Activated CD8-positive, alpha-beta T cell treated with anti-CD3 and anti-CD28 coated beads for 36 hours (primary cell): ENCODE measurements around the gene FAAH. TPM values are rescaled to one million over a fixed set of nuclear protein-coding genes. Genes with fewer than 3 reads are reported as not detected.
A peak's percentile ranks its signal among the peaks of the same experiment; 100 is the strongest.

Experiments
- ATAC-seq: fragments of 200-7000 bp; cut with Tn5 transposase; one replicate; pipeline ENCODE4 v1.10.0; 2021; ENCODE audit warnings: mild to moderate bottlenecking, moderate library complexity
- CTCF ChIA-PET: fragments of 350-600 bp; sonication (Branson Sonifier 250); formaldehyde crosslinking; loops from one replicate; lab custom pipeline; 2021; ENCODE audit warnings: antibody characterized with exemption; lab: Charles Lee
- POLR2A ChIA-PET: fragments of 350-600 bp; sonication (Branson Sonifier 250); formaldehyde crosslinking; loops from one replicate; lab custom pipeline; 2021; ENCODE audit warnings: antibody characterized with exemption; lab: Charles Lee
- DNase-seq: peaks from one replicate; pipeline ENCODE4 v3.0.0-alpha.2; 2020
- H3K27ac Mint-ChIP-seq: one replicate; pipeline ENCODE4 v1.8.0; 2021; ENCODE audit warnings: mild to moderate bottlenecking, mixed read lengths
- H3K27me3 Mint-ChIP-seq: one replicate; pipeline ENCODE4 v1.8.0; 2021; ENCODE audit warnings: mixed read lengths
- H3K36me3 Mint-ChIP-seq: one replicate; pipeline ENCODE4 v1.8.0; 2021; ENCODE audit warnings: low read depth, mixed read lengths
- H3K4me1 Mint-ChIP-seq: one replicate; pipeline ENCODE4 v1.8.0; 2021; ENCODE audit warnings: low read depth, mixed read lengths
- H3K4me3 Mint-ChIP-seq: one replicate; pipeline ENCODE4 v1.8.0; 2021; ENCODE audit warnings: mild to moderate bottlenecking, moderate library complexity, mixed read lengths
- H3K9me3 Mint-ChIP-seq: one replicate; pipeline ENCODE4 v1.8.0; 2021; ENCODE audit warnings: mixed read lengths
- CTCF ChIP-seq: fragments of 200-600 bp; IDR thresholded peaks from one replicate; pipeline ENCODE4 v1.8.0; 2022; ENCODE audit warnings: antibody characterized with exemption, mild to moderate bottlenecking
- intact Hi-C: fragments of 100-400 bp; cut with micrococcal nuclease; formaldehyde crosslinking; loops from one replicate; pipeline ENCODE4 v1.10.0; 2022
- total RNA-seq, 2 experiments: library from RNA; stranded (reverse); gene quantifications; one replicate each; pipeline ENCODE4 v1.2.3, GENCODE V29; 2021

Gene FAAH
- total RNA-seq, 2 experiments from 2014 or later, result 3.0 to 4.7 TPM

GRCh38 chr1:46442317-46443161 is 48.4 kb downstream of the FAAH start:
- CTCF ChIA-PET, result interaction anchor here (0.7 to 4.4 kb wide), 18 partner anchors 9 to 235 kb away, joined by 3 to 26 read pairs (median 4); partner anchors contain the start of gene KNCN
- POLR2A ChIA-PET, result no interaction called here
- Mint-ChIP-seq H3K36me3 (no peaks in the 10 kb centered on the region), H3K27me3 (peaks cover 18% of the 10 kb centered on the region), H3K27ac (peak overlapping the region; percentile 40), H3K4me1 (peaks cover 10% of the 10 kb centered on the region), H3K9me3 (no peaks in the 10 kb centered on the region), H3K4me3 (peak overlapping the region; percentile 79)
- ATAC-seq, result peak; percentile 86
- peak; percentile 99 for TF ChIP-seq CTCF
- intact Hi-C loops, result no loop called here
- DNase-seq, result peak; percentile 86

- peaks cover 15% of the 10 kb centered on the region for H3K4me1 Mint-ChIP-seq
- no peaks in the 10 kb centered on the region for H3K36me3 Mint-ChIP-seq
- TF ChIP-seq CTCF, result no peak
- H3K9me3 Mint-ChIP-seq, result no peaks in the 10 kb centered on the region
- H3K27me3 Mint-ChIP-seq, result peaks cover 30% of the 10 kb centered on the region
- DNase-seq (no peak), ATAC-seq (no peak)
- no peak overlapping the region for H3K27ac Mint-ChIP-seq
- ChIA-PET POLR2A (interaction anchor here (0.6 to 1.3 kb wide), 3 partner anchors 82 to 89 kb away, joined by 3 read pairs; no protein-coding TSS in a partner anchor), CTCF (interaction anchor here (0.9 to 5.3 kb wide), 9 partner anchors 9 to 160 kb away, joined by 3 to 128 read pairs (median 4); partner anchors contain the start of gene MKNK1)
- intact Hi-C loops, result no loop called here
- no peak overlapping the region for H3K4me3 Mint-ChIP-seq
These were observed 50.3 kb downstream of the FAAH start for GRCh38 chr1:46444466-46444865.

GRCh38 chr1:46445773-46446256 is 51.7 kb downstream of the FAAH start:
- Mint-ChIP-seq H3K9me3 (no peaks in the 10 kb centered on the region), H3K27me3 (peaks cover 36% of the 10 kb centered on the region), H3K27ac (no peak overlapping the region), H3K4me3 (no peak overlapping the region), H3K36me3 (no peaks in the 10 kb centered on the region), H3K4me1 (peaks cover 15% of the 10 kb centered on the region)
- ChIA-PET CTCF (interaction anchor here (0.7 to 5.3 kb wide), 10 partner anchors 11 to 158 kb away, joined by 3 to 128 read pairs (median 4); partner anchors contain the start of gene MKNK1), POLR2A (interaction anchor here (0.8 to 1.3 kb wide), 3 partner anchors 77 to 84 kb away, joined by 3 read pairs; no protein-coding TSS in a partner anchor)
- intact Hi-C loops, result loop anchor here (2.0 kb wide), 1 partner anchor 83 kb away; no protein-coding TSS in a partner anchor
- DNase-seq (no peak), ATAC-seq (no peak)
- TF ChIP-seq CTCF, result no peak

GRCh38 chr1:46446646-46447498 is 52.8 kb downstream of the FAAH start:
- no peak overlapping the region for H3K27ac Mint-ChIP-seq
- ATAC-seq, result peak; percentile 56
- no peaks in the 10 kb centered on the region for H3K9me3 Mint-ChIP-seq
- H3K36me3 Mint-ChIP-seq, result no peaks in the 10 kb centered on the region
- peak; percentile 91 for DNase-seq
- no peak overlapping the region for H3K4me3 Mint-ChIP-seq
- intact Hi-C loops, result loop anchor here (2.0 kb wide), 1 partner anchor 82 kb away; no protein-coding TSS in a partner anchor
- ChIA-PET CTCF (interaction anchor here (0.6 to 5.3 kb wide), 45 partner anchors 9 to 727 kb away, joined by 3 to 128 read pairs (median 5); partner anchors contain the start of gene EFCAB14), POLR2A (interaction anchor here (1.4 to 1.5 kb wide), 2 partner anchors 11 to 83 kb away, joined by 3 to 4 read pairs; no protein-coding TSS in a partner anchor)
- TF ChIP-seq CTCF, result peak; percentile 90
- H3K27me3 Mint-ChIP-seq, result peaks cover 39% of the 10 kb centered on the region
- H3K4me1 Mint-ChIP-seq, result peaks cover 15% of the 10 kb centered on the region
